SK-N-SH treated with all-trans-retinoic acid at 6 μM for 48 hours (cell line): ENCODE measurements around the gene DUSP5.

Experiments used
- ARNTL ChIP-seq: fragments of 450-650 bp; formaldehyde crosslinking; IDR thresholded peaks from 2 replicates; pipeline ENCODE4 v1.5.0; 2020; ENCODE audit warnings: low read depth, mild to moderate bottlenecking, moderate library complexity, borderline replicate concordance
- CREB5 ChIP-seq: fragments of 250-450 bp; sonication (Bioruptor Pico); IDR thresholded peaks from 2 replicates; pipeline ENCODE4 v1.5.1; 2020; ENCODE audit warnings: low read depth, mild to moderate bottlenecking, moderate library complexity
- CSDC2 ChIP-seq: fragments of 250-450 bp; sonication (Bioruptor Pico); IDR thresholded peaks from 2 replicates; pipeline ENCODE4 v1.5.0; 2020; ENCODE audit warnings: mild to moderate bottlenecking, moderate library complexity
- ISL1 ChIP-seq: fragments of 250-450 bp; sonication (Bioruptor Pico); IDR thresholded peaks from 2 replicates; pipeline ENCODE4 v2.1.2; 2022; ENCODE audit warnings: mild to moderate bottlenecking, moderate library complexity
- OSR1 ChIP-seq: fragments of 250-450 bp; sonication (Bioruptor Pico); IDR thresholded peaks from 2 replicates; pipeline ENCODE4 v1.8.0; 2022; ENCODE audit warnings: moderate library complexity, mild to moderate bottlenecking, inconsistent platforms
- RARB ChIP-seq: fragments of 250-450 bp; sonication (Bioruptor Pico); IDR thresholded peaks from 2 replicates; pipeline ENCODE4 v1.8.0; 2021; ENCODE audit warnings: mild to moderate bottlenecking, moderate library complexity
- SNAI2 ChIP-seq: fragments of 250-450 bp; sonication (Bioruptor Pico); IDR thresholded peaks from 2 replicates; pipeline ENCODE4 v1.5.0; 2020; ENCODE audit warnings: mild to moderate bottlenecking, moderate library complexity
- TCF4 ChIP-seq: fragments of 250-450 bp; sonication (Bioruptor Pico); IDR thresholded peaks from 2 replicates; pipeline ENCODE4 v1.8.0; 2021; ENCODE audit warnings: mild to moderate bottlenecking, moderate library complexity, borderline replicate concordance
- TSHZ2 ChIP-seq: fragments of 250-450 bp; sonication (Bioruptor Pico); IDR thresholded peaks from 2 replicates; pipeline ENCODE4 v1.5.0; 2020; ENCODE audit warnings: mild to moderate bottlenecking, moderate library complexity
- ZC3H10 ChIP-seq: fragments of 250-450 bp; sonication (Bioruptor Pico); IDR thresholded peaks from 2 replicates; pipeline ENCODE4 v1.5.1; 2021; ENCODE audit warnings: mild to moderate bottlenecking, moderate library complexity
- ZFP3 ChIP-seq: fragments of 250-450 bp; sonication (Bioruptor Pico); IDR thresholded peaks from 2 replicates; pipeline ENCODE4 v1.5.0; 2020; ENCODE audit warnings: mild to moderate bottlenecking, moderate library complexity
- ZNF70 ChIP-seq: fragments of 450-650 bp; formaldehyde crosslinking; IDR thresholded peaks from 2 replicates; pipeline ENCODE4 v1.5.0; 2020; ENCODE audit warnings: mild to moderate bottlenecking, moderate library complexity
- ZNF8 ChIP-seq: fragments of 450-650 bp; formaldehyde crosslinking; IDR thresholded peaks from 2 replicates; pipeline ENCODE4 v1.5.0; 2020; ENCODE audit warnings: mild to moderate bottlenecking, moderate library complexity
- TF ChIP-seq, protein P1 (sequence below): fragments of 250-450 bp; sonication (Bioruptor Pico); IDR thresholded peaks from 2 replicates; pipeline ENCODE4 v1.8.0; 2020; ENCODE audit warnings: mild to moderate bottlenecking, moderate library complexity, borderline replicate concordance

DNA sequence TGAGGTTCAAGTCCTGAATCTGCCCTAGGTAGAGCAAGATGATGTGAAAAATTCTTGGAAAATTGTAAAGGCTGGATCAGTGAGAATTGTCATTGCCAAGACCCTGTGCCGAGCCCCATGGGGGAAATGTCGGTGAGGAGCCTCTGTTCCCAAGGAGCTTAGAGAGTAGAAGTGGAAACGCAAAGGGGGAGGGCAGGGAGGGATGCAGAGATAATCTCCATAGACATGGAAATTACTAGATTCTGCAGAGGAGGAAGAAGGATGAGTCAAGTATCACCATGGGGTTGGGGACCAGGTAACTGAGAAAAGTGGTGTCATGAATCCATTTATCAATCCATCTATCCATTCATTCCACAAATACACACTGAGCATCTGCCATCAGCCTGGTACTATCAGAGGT is 26.0 kb downstream of the DUSP5 start:
- TF ChIP-seq ZFP3 (CRISPR knock-in tag) (no peak), ARNTL (CRISPR knock-in tag) (no peak), TSHZ2 (CRISPR knock-in tag) (no peak), TCF4 (no peak), ZC3H10 (CRISPR knock-in tag) (no peak), ZNF8 (no peak), RARB (CRISPR knock-in tag) (no peak), CSDC2 (no peak), CREB5 (CRISPR knock-in tag) (no peak), ZNF70 (no peak), ISL1 (CRISPR knock-in tag) (no peak), SNAI2 (CRISPR knock-in tag) (no peak), OSR1 (no peak)
- TF ChIP-seq, protein P1, sequence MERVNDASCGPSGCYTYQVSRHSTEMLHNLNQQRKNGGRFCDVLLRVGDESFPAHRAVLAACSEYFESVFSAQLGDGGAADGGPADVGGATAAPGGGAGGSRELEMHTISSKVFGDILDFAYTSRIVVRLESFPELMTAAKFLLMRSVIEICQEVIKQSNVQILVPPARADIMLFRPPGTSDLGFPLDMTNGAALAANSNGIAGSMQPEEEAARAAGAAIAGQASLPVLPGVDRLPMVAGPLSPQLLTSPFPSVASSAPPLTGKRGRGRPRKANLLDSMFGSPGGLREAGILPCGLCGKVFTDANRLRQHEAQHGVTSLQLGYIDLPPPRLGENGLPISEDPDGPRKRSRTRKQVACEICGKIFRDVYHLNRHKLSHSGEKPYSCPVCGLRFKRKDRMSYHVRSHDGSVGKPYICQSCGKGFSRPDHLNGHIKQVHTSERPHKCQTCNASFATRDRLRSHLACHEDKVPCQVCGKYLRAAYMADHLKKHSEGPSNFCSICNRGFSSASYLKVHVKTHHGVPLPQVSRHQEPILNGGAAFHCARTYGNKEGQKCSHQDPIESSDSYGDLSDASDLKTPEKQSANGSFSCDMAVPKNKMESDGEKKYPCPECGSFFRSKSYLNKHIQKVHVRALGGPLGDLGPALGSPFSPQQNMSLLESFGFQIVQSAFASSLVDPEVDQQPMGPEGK (CRISPR knock-in tag), result no peak
